Endometrial microvascular endothelial cells (primary cell): ENCODE results near the gene TTC34. TPM values are rescaled to one million over a fixed set of nuclear protein-coding genes. Genes with fewer than 3 reads are reported as not detected.
"Not testable (repeated sequence)": the region's sequence is repeated elsewhere in the genome, so short reads cannot be mapped to it uniquely, and the experiment has no call there.

Experiments
- in situ Hi-C: cut with HindIII; loops from 2 replicates; pipeline ENCODE4 v1.10.0; 2017; ENCODE audit warnings: low sequenced_read_pairs, low pct_unique_long_range_greater_than_20kb; ENCODE audit errors: inconsistent ontology term
- total RNA-seq: library from RNA; depleted of rRNA; stranded (reverse); fragments of >200 nt; gene quantifications from one replicate; pipeline ENCODE4 v1.2.3, GENCODE V29; 2015; ENCODE audit errors: inconsistent ontology term

The TTC34 gene
- total RNA-seq, 1 donor from 2014 or later: not detected

DNA sequence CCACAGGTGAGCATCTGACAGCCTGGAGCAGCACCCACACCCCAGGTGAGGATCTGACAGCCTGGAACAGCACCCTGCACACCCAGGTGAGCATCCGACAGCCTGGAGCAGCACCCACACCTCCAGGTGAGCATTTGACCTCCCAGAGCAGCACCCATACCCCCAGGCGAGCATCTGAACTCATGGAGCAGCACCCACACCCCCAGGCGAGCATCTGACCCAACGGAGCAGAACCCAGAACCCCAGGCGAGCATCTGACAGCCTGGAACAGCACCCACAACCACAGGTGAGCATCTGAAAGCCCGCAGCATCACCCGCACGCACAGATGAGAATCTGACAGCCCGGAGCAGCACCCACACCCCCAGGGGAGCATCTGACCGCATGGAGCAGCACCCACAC is 111.3 kb downstream of the TTC34 start:
- in situ Hi-C loops: not testable (repeated sequence)

DNA sequence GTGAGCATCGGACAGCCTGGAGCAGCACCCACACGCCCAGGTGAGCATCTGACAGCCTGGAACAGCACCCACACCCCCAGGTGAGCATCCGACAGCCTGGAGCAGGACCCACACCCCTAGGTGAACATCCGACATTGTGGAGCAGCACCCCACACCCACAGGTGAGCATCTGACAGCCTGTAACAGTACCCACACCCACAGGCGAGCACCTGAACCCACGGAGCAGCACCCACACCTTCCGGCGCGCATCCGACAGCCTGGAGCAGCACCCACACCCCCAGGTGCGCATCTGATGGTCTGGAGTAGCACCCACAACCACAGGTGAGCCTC is 113.2 kb downstream of the TTC34 start:
- in situ Hi-C loops: not testable (repeated sequence)

DNA sequence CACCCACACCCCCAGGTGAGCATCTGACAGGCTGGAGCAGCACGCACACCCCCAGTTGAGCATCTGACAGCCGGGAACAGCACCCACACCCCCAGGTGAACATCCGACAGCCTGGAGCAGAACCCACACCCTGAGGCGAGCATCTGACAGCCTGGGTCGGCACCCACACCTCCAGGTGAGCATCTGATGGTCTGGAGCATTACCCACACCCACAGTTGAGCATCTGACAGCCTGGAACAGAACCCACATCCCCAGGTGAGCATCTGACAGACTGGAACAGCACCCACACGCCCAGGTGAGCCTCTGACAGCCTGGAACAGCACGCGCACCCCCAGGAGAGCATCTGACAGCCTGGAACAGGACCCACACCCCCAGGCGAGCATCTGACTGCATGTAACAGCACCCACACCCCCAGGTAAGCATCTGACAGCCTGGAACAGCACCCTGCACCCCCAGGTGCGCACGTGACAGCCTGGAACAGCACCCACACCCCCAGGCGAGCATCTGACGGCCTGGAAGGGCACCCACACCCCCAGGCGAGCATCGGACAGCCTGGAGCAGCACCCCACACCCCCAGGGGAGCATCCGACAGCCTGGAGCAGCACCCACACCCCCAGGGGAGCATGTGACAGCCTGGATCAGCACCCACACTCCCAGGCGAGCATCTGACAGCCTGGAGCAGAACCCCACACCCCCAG is 113.7 kb downstream of the TTC34 start:
- in situ Hi-C loops: not testable (repeated sequence)

DNA sequence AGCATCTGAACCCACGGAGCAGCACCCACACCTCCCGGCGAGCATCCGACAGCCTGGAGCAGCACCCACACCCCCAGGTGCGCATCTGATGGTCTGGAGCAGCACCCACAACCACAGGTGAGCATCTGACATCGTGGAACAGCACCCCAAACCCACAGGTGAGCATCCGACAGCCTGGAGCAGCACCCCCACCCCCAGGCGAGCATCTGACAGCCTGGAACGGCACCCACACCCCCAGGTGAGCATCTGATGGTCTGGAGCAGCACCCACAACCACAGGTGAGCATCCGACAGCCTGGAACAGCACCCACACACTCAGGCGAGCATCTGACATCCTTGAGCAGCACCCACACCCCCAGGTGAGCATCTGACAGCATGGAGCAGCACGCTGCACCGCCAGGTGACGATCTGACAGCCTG is 114.3 kb downstream of the TTC34 start:
- in situ Hi-C loops: not testable (repeated sequence)

DNA sequence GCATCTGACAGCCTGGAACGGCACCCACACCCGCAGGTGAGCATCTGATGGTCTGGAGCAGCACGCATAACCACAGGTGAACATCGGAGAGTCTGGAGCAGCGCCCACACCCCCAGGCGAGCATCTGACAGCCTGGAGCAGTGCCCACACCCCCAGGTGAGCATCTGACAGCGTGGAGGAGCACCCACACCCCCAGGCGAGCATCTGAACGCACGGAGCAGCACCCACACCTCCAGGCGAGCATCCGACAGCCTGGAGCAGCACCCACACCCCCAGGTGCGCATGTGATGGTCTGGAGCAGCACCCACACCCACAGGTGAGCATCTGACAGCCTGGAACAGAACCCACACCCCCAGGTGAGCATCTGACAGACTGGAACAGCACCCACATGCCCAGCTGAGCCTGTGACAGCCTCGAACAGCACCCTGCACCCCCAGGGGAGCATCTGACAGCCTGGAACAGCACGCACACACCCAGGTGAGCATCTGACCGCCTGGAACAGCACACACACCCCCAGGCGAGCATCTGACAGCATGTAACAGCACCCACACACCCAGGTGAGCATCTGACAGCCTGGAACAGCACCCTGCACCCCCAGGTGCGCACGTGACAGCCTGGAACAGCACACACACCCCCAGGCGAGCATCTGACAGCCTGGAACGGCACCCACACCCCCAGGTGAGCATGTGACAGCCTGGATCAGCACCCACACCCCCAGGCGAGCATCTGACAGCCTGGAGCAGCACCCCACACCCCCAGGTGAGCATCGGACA is 115.2 kb downstream of the TTC34 start:
- in situ Hi-C loops: not testable (repeated sequence)

DNA sequence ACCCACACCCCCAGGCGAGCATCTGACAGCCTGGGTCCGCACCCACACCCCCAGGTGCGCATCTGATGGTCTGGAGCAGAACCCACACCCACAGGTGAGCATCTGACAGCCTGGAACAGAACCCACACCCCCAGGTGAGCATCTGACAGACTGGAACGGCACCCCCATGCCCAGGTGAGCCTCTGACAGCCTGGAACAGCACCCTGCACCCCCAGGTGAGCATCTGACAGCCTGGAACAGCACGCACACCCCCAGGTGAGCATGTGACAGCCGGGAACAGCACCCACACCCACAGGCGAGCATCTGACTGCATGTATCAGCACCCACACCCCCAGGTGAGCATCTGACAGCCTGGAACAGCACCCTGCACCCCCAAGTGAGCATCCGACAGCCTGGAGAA is 115.8 kb downstream of the TTC34 start:
- in situ Hi-C loops: not testable (repeated sequence)

DNA sequence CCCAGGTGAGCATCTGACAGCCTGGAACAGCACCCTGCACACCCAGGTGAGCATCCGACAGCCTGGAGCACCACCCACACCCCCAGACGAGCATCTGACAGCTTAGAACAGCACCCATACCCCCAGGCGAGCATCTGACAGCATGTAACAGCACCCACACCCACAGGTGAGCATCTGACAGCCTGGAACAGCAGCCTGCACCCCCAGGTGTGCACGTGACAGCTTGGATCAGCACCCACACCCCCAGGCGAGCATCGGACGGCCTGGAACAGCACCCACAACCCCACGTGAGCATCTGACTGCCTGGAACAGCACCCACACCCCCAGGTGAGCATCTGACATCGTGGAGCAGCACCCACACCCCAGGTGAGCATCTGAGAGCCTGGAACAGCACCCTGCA is 116.6 kb downstream of the TTC34 start:
- in situ Hi-C loops: not testable (repeated sequence)

DNA sequence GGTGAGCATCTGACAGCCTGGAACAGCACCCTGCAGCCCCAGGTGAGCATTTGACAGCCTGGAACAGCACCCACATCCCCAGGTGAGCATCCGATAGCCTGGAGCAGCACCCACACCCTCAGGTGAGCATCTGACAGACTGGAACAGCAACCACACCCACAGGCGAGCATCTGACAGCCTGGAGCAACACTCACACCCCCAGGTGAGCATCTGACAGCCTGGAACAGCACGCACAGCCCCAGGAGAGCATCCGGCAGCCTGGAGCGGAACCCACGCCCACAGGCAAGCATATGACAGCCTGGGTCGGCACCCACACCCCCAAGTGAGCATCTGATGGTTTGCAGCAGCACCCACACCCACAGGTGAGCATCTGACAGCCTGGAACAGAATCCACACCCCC is 117.5 kb downstream of the TTC34 start:
- in situ Hi-C loops: not testable (repeated sequence)

DNA sequence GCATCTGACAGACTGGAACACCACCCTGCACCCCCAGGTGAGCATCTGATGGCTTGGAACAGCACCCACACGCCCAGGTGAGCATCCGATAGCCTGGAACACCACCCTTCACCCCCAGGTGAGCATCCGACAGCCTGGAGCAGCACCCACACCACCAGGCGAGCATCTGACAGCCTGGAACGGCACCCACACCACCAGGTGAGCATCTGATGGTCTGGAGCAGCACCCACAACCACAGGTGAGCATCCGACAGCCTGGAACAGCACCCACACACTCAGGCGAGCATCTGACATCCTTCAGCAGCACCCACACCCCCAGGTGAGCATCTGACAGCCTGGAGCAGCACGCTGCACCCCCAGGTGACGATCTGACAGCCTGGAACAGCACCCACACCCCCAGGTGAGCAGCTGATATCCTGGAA is 118.2 kb downstream of the TTC34 start:
- in situ Hi-C loops: not testable (repeated sequence)

DNA sequence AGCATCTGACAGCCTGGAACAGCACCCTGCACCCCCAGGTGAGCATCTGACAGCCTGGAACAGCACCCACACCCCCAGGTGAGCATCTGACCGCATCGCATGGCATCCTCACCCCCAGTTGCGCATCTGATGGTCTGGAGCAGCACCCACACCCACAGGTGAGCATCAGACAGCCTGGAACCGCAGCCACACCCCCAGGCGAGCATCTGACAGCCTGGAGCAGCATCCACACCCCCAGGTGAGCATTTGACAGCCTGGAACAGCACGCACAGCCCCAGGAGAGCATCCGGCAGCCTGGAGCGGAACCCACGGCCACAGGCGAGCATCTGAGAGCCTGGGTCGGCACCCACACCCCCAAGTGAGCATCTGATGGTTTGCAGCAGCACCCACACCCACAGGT is 118.6 kb downstream of the TTC34 start:
- in situ Hi-C loops: not testable (repeated sequence)

DNA sequence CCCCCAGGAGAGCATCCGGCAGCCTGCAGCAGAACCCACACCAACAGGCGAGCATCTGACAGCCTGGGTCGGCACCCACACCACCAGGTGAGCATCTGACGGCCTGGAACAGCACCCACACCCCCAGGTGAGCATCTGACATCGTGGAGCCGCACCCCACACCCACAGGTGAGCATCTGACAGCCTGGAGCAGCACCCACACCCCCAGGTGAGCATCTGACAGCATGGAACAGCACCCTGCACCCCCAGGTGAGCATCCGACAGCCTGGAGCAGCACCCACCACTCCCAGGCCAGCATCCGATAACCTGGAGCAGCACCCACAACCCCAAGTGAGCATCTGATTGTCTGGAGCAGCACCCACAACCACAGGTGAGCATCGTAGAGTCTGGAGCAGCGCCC is 124.8 kb downstream of the TTC34 start:
- in situ Hi-C loops: not testable (repeated sequence)

DNA sequence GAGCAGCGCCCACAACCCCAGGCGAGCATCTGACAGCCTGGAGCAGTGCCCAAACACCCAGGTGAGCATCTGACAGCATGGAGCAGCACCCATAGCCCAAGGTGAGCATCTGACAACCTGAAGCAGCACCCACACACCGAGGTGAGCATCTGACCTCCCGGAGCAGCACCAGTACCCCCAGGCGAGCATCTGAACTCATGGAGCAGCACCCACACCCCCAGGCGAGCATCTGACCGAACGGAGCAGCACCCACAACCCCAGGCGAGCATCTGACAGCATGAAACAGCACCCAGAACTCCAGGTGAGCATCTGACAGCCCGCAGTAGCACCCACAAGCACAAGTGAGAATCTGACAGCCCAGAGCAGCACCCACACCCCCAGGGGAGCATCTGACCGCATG is 129.8 kb downstream of the TTC34 start:
- in situ Hi-C loops: not testable (repeated sequence)

DNA sequence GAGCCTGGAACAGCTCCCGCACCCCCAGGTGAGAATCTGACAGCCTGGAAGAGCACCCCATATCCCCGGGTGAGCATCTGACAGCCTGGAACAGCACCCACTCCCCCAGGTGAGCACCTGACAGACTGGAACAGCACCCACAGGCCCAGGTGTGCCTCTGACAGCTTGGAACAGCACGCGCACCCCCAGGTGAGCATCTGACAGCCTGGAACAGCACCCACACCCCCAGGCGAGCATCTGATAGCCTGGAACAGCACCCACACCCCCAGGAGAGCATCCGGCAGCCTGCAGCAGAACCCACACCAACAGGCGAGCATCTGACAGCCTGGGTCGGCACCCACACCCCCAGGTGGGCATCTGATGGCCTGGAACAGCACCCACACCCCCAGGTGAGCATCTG is 141.7 kb downstream of the TTC34 start:
- in situ Hi-C loops: not testable (repeated sequence)

DNA sequence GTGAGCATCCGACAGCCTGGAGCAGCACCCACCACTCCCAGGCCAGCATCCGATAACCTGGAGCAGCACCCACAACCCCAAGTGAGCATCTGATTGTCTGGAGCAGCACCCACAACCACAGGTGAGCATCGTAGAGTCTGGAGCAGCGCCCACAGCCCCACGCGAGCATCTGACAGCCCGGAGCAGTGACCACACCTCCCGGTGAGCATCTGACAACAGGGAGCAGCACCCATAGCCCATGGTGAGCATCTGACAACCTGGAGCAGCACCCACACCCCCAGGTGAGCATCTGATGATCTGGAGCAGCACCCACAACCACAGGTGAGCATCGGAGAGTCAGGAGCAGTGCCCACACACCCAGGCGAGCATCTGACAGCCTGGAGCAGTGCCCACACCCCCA is 143.6 kb downstream of the TTC34 start:
- in situ Hi-C loops: not testable (repeated sequence)

DNA sequence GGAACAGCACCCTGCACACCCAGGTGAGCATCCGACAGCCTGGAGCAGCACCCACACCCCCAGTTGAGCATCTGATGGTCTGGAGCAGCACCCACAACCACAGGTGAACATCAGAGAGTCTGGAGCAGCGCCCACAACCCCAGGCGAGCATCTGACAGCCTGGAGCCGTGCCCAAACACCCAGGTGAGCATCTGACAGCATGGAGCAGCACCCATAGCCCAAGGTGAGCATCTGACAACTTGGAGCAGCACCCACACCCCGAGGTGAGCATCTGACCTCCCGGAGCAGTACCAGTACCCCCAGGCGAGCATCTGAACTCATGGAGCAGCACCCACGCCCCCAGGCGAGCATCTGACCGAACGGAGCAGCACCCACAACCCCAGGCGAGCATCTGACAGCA is 144.4 kb downstream of the TTC34 start:
- in situ Hi-C loops: not testable (repeated sequence)

DNA sequence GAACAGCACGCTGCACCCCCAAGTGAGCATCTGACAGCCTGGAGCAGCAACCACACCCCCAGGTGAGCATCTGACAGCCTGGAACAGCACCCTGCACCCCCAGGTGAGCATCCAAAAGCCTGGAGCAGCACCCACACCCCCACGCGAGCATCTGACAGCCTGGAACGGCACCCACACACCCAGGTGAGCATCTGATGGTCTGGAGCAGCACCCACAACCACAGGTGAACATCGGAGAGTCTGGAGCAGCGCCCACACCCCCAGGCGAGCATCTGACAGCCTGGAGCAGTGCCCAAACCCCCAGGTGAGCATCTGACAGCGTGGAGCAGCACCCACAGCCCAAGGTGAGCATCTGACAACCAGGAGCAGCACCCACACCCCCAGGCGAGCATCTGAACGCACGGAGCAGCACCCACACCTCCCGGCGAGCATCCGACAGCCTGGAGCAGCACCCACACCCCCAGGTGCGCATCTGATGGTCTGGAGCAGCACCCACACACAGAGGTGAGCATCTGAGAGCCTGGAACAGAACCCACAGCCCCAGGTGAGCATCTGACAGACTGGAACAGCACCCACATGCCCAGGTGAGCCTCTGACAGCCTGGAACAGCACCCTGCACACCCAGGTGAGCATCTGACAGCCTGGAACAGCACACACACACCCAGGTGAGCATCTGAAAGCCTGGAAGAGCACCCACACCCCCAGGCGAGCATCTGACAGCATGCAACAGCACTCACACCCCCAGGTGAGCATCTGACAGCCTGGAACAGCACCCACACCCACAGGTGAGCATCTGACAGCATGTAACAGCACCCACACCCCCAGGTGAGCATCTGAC is 145.7 kb downstream of the TTC34 start:
- in situ Hi-C loops: not testable (repeated sequence)

DNA sequence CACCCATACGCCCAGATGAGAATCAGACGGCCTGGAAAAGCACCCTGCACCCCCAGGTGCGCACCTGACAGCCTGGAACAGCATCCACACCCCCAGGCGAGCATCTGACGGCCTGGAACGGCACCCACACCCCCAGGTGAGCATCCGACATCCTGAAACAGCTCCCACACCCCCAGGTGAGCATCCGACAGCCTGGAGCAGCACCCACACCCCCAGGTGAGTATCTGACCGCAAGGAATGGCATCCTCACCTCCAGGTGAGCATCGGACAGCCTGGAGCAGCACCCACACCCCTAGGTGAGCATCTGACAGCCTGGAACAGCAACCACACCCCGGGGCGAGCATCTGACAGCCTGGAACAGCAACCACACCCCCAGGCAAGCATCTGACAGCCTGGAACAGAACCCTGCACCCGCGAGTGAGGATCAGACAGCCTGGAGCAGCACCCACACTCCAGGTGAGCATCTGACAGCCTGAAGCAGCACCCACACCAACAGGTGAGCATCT is 147.0 kb downstream of the TTC34 start:
- in situ Hi-C loops: not testable (repeated sequence)

DNA sequence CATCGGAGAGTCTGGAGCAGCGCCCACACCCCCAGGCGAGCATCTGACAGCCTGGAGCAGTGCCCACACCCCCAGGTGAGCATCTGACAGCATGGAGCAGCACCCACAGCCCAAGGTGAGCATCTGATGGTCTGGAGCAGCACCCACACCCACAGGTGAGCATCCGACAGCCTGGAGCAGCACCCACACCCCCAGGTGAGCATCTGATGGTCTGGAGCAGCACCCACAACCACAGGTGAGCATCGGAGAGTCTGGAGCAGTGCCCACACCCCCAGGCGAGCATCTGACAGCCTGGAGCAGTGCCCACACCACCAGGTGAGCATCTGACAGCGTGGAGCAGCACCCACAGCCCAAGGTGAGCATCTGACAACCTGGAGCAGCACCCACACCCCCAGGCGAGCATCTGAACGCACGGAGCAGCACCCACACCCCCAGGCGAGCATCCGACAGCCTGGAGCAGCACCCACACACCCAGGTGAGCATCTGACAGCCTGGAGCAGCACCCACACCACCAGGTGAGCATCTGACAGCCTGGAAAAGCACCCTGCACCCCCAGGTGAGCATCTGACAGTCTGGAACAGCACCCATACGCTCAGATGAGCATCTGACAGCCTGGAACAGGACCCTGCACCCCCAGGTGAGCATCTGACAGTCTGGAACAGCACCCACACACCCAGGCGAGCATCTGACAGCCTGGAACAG is 147.6 kb downstream of the TTC34 start:
- in situ Hi-C loops: not testable (repeated sequence)
